Nephron progenitor cell (in vitro differentiated cells): Measurements from ENCODE around the gene CFAP73.

Source experiments
- DNase-seq: peaks from one replicate; pipeline ENCODE4 v3.0.0; 2021
- H3K27ac Mint-ChIP-seq: 2 replicates; pipeline ENCODE4 v1.8.0; 2021; ENCODE audit warnings: mild to moderate bottlenecking, moderate library complexity, mixed read lengths
- H3K27me3 Mint-ChIP-seq: 2 replicates; pipeline ENCODE4 v1.8.0; 2021; ENCODE audit warnings: mild to moderate bottlenecking, low read depth, mixed read lengths; ENCODE audit not compliant: poor library complexity
- H3K36me3 Mint-ChIP-seq: 2 replicates; pipeline ENCODE4 v1.8.0; 2021; ENCODE audit warnings: low read depth, mixed read lengths
- H3K4me1 Mint-ChIP-seq: 2 replicates; pipeline ENCODE4 v1.8.0; 2021; ENCODE audit warnings: mixed read lengths
- H3K4me3 Mint-ChIP-seq: 2 replicates; pipeline ENCODE4 v1.8.0; 2021; ENCODE audit warnings: mild to moderate bottlenecking, moderate library complexity, mixed read lengths
- H3K9me3 Mint-ChIP-seq: 2 replicates; pipeline ENCODE4 v1.8.0; 2021; ENCODE audit warnings: mild to moderate bottlenecking, moderate library complexity, mixed read lengths
- CTCF ChIP-seq: fragments of 200-600 bp; sonication (generic); IDR thresholded peaks from 2 replicates; pipeline ENCODE4 v1.5.0; 2021; ENCODE audit warnings: antibody characterized with exemption

The CFAP73 gene

GRCh38 chr12:113167868-113168267 is 18.3 kb downstream of the CFAP73 start:
- H3K27me3 Mint-ChIP-seq, result no peaks in the 10 kb centered on the region
- H3K9me3 Mint-ChIP-seq, result no peaks in the 10 kb centered on the region
- H3K4me3 Mint-ChIP-seq, result no peak overlapping the region
- no peak for DNase-seq
- H3K4me1 Mint-ChIP-seq, result peaks cover 10% of the 10 kb centered on the region
- H3K36me3 Mint-ChIP-seq, result peaks cover 41% of the 10 kb centered on the region
- no peak for TF ChIP-seq CTCF
- no peak overlapping the region for H3K27ac Mint-ChIP-seq

GRCh38 chr12:113169697-113170096 is 20.2 kb downstream of the CFAP73 start:
- no peak overlapping the region for H3K4me3 Mint-ChIP-seq
- H3K9me3 Mint-ChIP-seq, result no peaks in the 10 kb centered on the region
- H3K4me1 Mint-ChIP-seq, result peaks cover 18% of the 10 kb centered on the region
- TF ChIP-seq CTCF, result no peak
- no peaks in the 10 kb centered on the region for H3K27me3 Mint-ChIP-seq
- no peak overlapping the region for H3K27ac Mint-ChIP-seq
- no peak for DNase-seq
- H3K36me3 Mint-ChIP-seq, result peaks cover 52% of the 10 kb centered on the region

- H3K36me3 Mint-ChIP-seq, result peaks cover 53% of the 10 kb centered on the region
- no peak for TF ChIP-seq CTCF
- H3K27ac Mint-ChIP-seq, result no peak overlapping the region
- H3K27me3 Mint-ChIP-seq, result no peaks in the 10 kb centered on the region
- peaks cover 22% of the 10 kb centered on the region for H3K4me1 Mint-ChIP-seq
- H3K9me3 Mint-ChIP-seq, result no peaks in the 10 kb centered on the region
- no peak for DNase-seq
- no peak overlapping the region for H3K4me3 Mint-ChIP-seq
Observed at GRCh38 chr12:113170457-113170856, 20.9 kb downstream of the CFAP73 start.

GRCh38 chr12:113170926-113171325 is 21.4 kb downstream of the CFAP73 start:
- peaks cover 22% of the 10 kb centered on the region for H3K4me1 Mint-ChIP-seq
- no peaks in the 10 kb centered on the region for H3K9me3 Mint-ChIP-seq
- H3K36me3 Mint-ChIP-seq, result peaks cover 56% of the 10 kb centered on the region
- H3K4me3 Mint-ChIP-seq, result no peak overlapping the region
- H3K27me3 Mint-ChIP-seq, result no peaks in the 10 kb centered on the region
- TF ChIP-seq CTCF, result no peak
- DNase-seq, result no peak
- H3K27ac Mint-ChIP-seq, result no peak overlapping the region

GRCh38 chr12:113171543-113171942 is 22.0 kb downstream of the CFAP73 start:
- no peak overlapping the region for H3K27ac Mint-ChIP-seq
- peaks cover 62% of the 10 kb centered on the region for H3K36me3 Mint-ChIP-seq
- TF ChIP-seq CTCF, result no peak
- no peak for DNase-seq
- H3K4me3 Mint-ChIP-seq, result no peak overlapping the region
- H3K4me1 Mint-ChIP-seq, result peaks cover 22% of the 10 kb centered on the region
- no peaks in the 10 kb centered on the region for H3K27me3 Mint-ChIP-seq
- H3K9me3 Mint-ChIP-seq, result no peaks in the 10 kb centered on the region

- no peak for TF ChIP-seq CTCF
- Mint-ChIP-seq H3K27me3 (no peaks in the 10 kb centered on the region), H3K4me3 (no peak overlapping the region), H3K27ac (no peak overlapping the region), H3K36me3 (peaks cover 68% of the 10 kb centered on the region), H3K9me3 (peaks cover 6% of the 10 kb centered on the region), H3K4me1 (peaks cover 22% of the 10 kb centered on the region)
- no peak for DNase-seq
Observed at GRCh38 chr12:113172185-113172584, 22.7 kb downstream of the CFAP73 start.
